ENCODE measurements around the gene IMPA2.

IMPA2 gene

DNA sequence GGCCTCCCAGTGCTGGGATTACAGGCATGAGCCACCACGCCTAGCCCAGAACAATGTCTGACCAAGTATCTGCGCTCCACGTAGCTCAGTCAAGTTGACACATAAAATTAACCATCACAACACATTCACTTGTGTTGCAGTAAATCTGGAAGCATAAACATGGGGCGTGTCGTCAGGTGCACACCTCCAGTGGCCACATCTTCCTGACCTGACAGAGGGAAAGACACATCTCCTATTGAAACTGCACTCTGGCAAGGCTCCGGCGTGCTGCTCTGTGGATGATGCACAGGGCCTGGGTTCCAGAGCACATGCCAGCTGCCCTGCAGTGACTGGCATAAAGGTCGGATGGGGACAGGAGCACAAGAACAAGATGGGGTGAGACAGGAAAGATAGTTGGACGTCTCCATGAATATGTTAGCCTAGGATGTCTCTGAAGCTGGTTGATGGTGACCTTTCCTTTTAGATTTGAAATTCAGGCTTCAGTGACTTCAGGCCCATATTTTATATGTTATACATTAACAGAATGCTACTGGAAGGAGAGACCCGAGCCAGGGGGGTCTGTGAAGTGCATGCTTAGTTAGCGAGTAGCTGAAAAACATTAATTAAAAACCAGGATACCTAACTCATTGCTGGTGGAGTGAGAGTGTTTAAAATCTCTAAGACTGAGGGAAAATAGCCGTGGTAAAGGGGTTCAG is 10.9 kb downstream of the IMPA2 start:
- no peak overlapping the region for H3K4me3 ChIP-seq (ENCODE audit: low read depth, low read length)
- TF ChIP-seq, protein P1, sequence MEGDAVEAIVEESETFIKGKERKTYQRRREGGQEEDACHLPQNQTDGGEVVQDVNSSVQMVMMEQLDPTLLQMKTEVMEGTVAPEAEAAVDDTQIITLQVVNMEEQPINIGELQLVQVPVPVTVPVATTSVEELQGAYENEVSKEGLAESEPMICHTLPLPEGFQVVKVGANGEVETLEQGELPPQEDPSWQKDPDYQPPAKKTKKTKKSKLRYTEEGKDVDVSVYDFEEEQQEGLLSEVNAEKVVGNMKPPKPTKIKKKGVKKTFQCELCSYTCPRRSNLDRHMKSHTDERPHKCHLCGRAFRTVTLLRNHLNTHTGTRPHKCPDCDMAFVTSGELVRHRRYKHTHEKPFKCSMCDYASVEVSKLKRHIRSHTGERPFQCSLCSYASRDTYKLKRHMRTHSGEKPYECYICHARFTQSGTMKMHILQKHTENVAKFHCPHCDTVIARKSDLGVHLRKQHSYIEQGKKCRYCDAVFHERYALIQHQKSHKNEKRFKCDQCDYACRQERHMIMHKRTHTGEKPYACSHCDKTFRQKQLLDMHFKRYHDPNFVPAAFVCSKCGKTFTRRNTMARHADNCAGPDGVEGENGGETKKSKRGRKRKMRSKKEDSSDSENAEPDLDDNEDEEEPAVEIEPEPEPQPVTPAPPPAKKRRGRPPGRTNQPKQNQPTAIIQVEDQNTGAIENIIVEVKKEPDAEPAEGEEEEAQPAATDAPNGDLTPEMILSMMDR (IDR thresholded peaks at IDR 0.05; ENCODE audit: low read depth, low read length) = no peak

DNA sequence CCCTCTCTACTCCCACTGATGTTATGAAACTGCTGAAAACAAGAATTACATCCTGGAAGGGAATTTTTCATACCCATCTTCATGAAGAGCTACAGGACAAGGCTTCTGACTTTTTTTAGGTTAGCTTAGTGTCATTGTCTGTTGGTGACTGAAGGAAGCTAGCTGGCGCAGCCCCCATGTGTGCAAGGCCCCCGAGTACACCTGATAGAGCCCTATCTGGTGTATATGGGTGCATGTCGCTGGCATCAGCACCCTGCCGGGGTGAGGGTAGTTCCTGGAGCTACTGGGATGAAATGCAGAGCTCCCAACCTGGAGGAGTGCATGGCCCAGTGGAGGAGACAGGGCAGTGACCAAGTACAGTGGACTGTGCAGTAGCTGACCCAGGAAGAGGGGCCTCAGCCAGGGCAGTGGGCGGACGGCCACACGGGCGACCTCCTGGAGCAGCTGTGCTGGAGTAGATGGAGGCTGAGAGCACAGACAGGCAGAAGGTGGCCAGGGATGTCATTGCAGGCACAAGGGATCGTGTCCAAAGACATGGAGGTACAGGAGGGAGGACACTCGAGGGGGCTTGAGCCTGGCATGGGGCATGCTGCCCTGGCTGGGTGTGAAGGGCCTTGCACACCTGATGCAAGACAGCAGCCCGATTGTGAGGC is 12.1 kb downstream of the IMPA2 start:
- TF ChIP-seq, protein P1 (IDR thresholded peaks at IDR 0.05; ENCODE audit: low read depth, low read length) = no peak
- H3K4me3 ChIP-seq (ENCODE audit: low read depth, low read length) = no peak overlapping the region

DNA sequence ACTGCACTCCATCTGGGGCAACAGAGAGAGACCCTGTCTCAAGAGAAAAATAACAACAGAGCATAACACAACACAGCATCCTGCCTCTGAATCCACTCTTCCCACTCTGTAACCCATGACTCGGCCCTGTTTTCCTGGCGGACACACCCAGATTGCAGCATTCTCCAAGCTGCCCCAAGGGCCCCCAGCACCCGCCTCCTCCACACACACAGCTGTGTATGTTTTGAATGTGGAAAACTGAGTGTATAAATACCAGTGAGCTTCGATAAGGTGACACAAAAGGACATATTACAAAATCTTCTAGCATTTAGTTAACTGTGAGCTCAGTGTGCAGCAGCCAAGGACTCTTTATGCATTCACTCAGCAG is 13.0 kb downstream of the IMPA2 start:
- no peak overlapping the region for H3K4me3 ChIP-seq (ENCODE audit: low read depth, low read length)

DNA sequence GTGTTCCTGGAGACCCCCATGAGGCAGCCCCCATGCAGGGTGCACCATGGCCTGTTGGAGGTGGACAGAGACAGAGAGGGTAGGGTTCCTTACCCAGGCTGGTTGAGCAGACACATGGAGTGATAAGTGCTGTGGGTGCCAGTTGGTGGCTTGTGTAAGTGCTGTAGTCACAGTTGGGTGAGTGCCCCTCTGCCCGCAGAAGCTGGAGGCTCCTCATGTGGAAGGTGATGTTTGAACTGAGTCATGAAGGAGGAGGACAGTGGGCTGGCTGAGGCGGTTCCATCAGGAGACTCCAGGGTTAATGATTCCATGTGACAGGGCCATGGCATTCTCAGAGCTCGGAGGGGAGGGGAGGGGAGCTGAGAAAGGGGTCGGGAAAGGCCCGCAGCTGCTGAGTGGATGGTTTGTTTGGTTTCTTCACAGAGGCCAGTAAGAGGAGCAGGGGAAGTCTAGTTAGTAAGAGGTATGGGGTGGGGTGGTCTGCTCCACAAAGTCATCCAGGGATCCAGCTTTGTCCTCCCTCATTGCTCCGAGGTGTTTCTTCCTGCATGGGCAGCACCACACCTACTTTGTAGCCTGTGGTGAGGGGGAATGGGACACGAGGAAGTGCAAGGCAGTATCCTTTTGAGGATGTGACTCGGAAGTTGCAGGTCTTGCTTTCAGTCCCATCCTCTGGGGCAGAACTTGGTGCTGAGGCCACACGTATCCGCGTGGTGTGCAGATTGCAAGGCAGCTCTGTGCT is 13.6 kb downstream of the IMPA2 start:
- H3K4me3 ChIP-seq (ENCODE audit: low read depth, low read length) = no peak overlapping the region
- TF ChIP-seq, protein P1 (IDR thresholded peaks at IDR 0.05; ENCODE audit: low read depth, low read length) = no peak

More for the DNA sequence above, 13.0 kb downstream of the IMPA2 start:
- TF ChIP-seq, protein P1 (IDR thresholded peaks at IDR 0.05; ENCODE audit: low read depth, low read length) = no peak

GRCh38 chr18:11995445-11996189 is 14.3 kb downstream of the IMPA2 start:
- TF ChIP-seq, protein P1 (IDR thresholded peaks at IDR 0.05; ENCODE audit: low read depth, low read length) = peak; percentile 80
- H3K4me3 ChIP-seq (ENCODE audit: low read depth, low read length) = no peak overlapping the region

DNA sequence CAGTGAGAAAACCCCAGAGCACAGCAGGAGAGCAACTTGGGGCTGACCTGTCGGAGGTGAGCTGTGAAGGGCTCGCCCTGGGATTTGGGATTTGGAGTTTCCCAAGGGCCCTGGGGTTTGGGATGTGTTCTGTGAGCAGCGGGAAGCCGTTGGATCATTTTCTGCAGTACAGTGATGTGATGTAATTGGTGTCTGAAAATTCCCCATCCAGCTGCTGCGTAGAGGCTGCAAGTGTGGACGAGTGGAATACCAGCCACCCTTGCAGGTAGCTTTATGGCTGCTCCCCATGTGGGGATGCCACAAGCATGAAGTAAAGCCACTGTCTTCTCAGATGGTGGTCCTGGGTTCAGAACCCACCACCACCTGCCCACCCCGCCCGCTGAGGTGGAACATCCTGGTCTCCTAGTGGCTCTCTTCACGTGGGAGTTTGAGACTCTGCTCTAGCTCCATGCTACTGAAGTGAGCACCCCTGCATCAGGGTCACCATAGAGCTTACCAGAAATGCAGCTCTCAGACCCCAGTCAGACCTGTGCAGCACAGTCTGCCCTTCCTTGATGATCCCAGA is 15.0 kb downstream of the IMPA2 start:
- no peak overlapping the region for H3K4me3 ChIP-seq (ENCODE audit: low read depth, low read length)
- TF ChIP-seq, protein P1 (IDR thresholded peaks at IDR 0.05; ENCODE audit: low read depth, low read length) = no peak
